H1 (cell line): ENCODE results near the gene GLRX3. TPM values are rescaled to one million over a fixed set of nuclear protein-coding genes. Genes with fewer than 3 reads are reported as not detected.

Experiments
- CTCF ChIA-PET: fragments of 300-600 bp; sonication (Branson Sonifier 250); formaldehyde crosslinking; loops from one replicate; lab custom pipeline; 2021; ENCODE audit not compliant: partially characterized antibody; lab: Charles Lee
- POLR2A ChIA-PET: fragments of 300-600 bp; sonication (Branson Sonifier 250); formaldehyde crosslinking; loops from one replicate; lab custom pipeline; 2021; ENCODE audit warnings: inconsistent platforms; ENCODE audit not compliant: partially characterized antibody; lab: Charles Lee
- DNase-seq, 2 experiments: peaks; one replicate each; pipeline versions ENCODE4 v3.0.0 to v3.0.0-alpha.2; 2010 to 2022; ENCODE audit warnings: low spot score in 2 of 2, low read depth in 1 of 2, mixed read lengths in 1 of 2
- FAIRE-seq: peaks from 2 replicates; lab custom pipeline; 2011; peaks lifted over from hg19 to GRCh38; lab: Jason Lieb, UNC
- H2AFZ ChIP-seq: 2 replicates; pipeline ENCODE4 v1.8.1; 2012; ENCODE audit warnings: low read length, inconsistent platforms
- H2AK5ac ChIP-seq: 2 replicates; pipeline ENCODE4 v1.6.1; 2013; ENCODE audit warnings: low read depth, low read length
- H2BK120ac ChIP-seq: replicated peaks from 2 replicates; pipeline ENCODE3; 2013; ENCODE audit warnings: low read depth, low read length, inconsistent platforms
- H2BK12ac ChIP-seq: 2 replicates; pipeline ENCODE4 v1.6.1; 2013; ENCODE audit warnings: low read depth, low read length
- H2BK15ac ChIP-seq: 2 replicates; pipeline ENCODE4 v1.6.1; 2013; ENCODE audit warnings: low read length
- H2BK20ac ChIP-seq: 2 replicates; pipeline ENCODE4 v1.6.1; 2013; ENCODE audit warnings: low read length
- H2BK5ac ChIP-seq: 2 replicates; pipeline ENCODE4 v1.6.1; 2013; ENCODE audit warnings: low read depth, low read length
- H3K14ac ChIP-seq: 2 replicates; pipeline ENCODE4 v1.6.1; 2013; ENCODE audit warnings: inconsistent platforms; ENCODE audit not compliant: insufficient read length
- H3K18ac ChIP-seq: 2 replicates; pipeline ENCODE4 v1.6.1; 2013; ENCODE audit warnings: low read length; ENCODE audit errors: extremely low read depth
- H3K23ac ChIP-seq: 2 replicates; pipeline ENCODE4 v1.6.1; 2013; ENCODE audit warnings: inconsistent platforms; ENCODE audit not compliant: insufficient read length
- H3K23me2 ChIP-seq: 2 replicates; pipeline ENCODE4 v1.6.1; 2013; ENCODE audit warnings: low read depth, low read length
- H3K27ac ChIP-seq: 2 replicates; pipeline ENCODE4 v1.6.1; 2011; ENCODE audit warnings: low read depth, low read length, inconsistent platforms
- H3K27me3 ChIP-seq, 4 experiments: replicated peaks in 1 of 4; 1 replicate in 1 of 4; 2 replicates in 3 of 4; pipeline versions ENCODE4 v1.6.1 to v1.8.1; 2011 to 2013; ENCODE audit warnings: low read length in 3 of 4, mild to moderate bottlenecking in 3 of 4, inconsistent platforms in 2 of 4, mixed read lengths in 2 of 4, moderate library complexity in 1 of 4; ENCODE audit not compliant: control insufficient read depth in 3 of 4, insufficient read depth in 3 of 4; ENCODE audit errors: extremely low read depth in 1 of 4
- H3K36me3 ChIP-seq, 4 experiments: 2 replicates each; pipeline versions ENCODE4 v1.6.1 to v1.8.1; 2011 to 2013; ENCODE audit warnings: mild to moderate bottlenecking in 4 of 4, low read length in 3 of 4, moderate library complexity in 2 of 4, control low read depth in 1 of 4, inconsistent platforms in 1 of 4; ENCODE audit not compliant: insufficient read depth in 4 of 4, control insufficient read depth in 2 of 4
- H3K4ac ChIP-seq: replicated peaks from 2 replicates; pipeline ENCODE3; 2013; ENCODE audit warnings: low read length, low read depth, mixed read lengths, inconsistent platforms; ENCODE audit not compliant: insufficient read length
- H3K4me1 ChIP-seq, 4 experiments: replicated peaks in 1 of 4; 1 replicate in 1 of 4; 2 replicates in 3 of 4; pipeline versions ENCODE4 v1.6.1 to v1.8.1; 2011 to 2013; ENCODE audit warnings: low read length in 3 of 4, inconsistent platforms in 2 of 4, mixed read lengths in 1 of 4; ENCODE audit not compliant: insufficient read depth in 4 of 4, control insufficient read depth in 3 of 4
- H3K4me2 ChIP-seq, 2 experiments: 2 replicates each; pipeline versions ENCODE4 v1.6.1 to v1.8.1; 2011 to 2013; ENCODE audit warnings: low read depth in 2 of 2, low read length in 2 of 2, control low read depth in 1 of 2, inconsistent platforms in 1 of 2, mild to moderate bottlenecking in 1 of 2; ENCODE audit not compliant: insufficient read depth in 1 of 2
- H3K4me3 ChIP-seq, 4 experiments: fragments of 200-600, 300-600 bp in 1 of 4; sonication (generic), shearing (Covaris generic), sonication (Bioruptor Twin) in 1 of 4; 2 replicates each; pipeline versions ENCODE4 v1.5.1 to v1.8.1; 2011 to 2016; ENCODE audit warnings: low read length in 4 of 4, low read depth in 3 of 4, control low read depth in 2 of 4, inconsistent platforms in 2 of 4, mild to moderate bottlenecking in 2 of 4, mixed read lengths in 1 of 4, moderate library complexity in 1 of 4; ENCODE audit not compliant: insufficient read depth in 2 of 4; ENCODE audit errors: extremely low read depth in 1 of 4
- H3K56ac ChIP-seq: replicated peaks from 2 replicates; pipeline ENCODE3; 2013; ENCODE audit warnings: low read depth, mild to moderate bottlenecking, mixed read lengths, low read length, inconsistent platforms; ENCODE audit not compliant: insufficient read length
- H3K79me1 ChIP-seq: 2 replicates; pipeline ENCODE4 v1.6.1; 2013; ENCODE audit warnings: low read depth, low read length, control low read depth
- H3K79me2 ChIP-seq, 2 experiments: 2 replicates each; pipeline versions ENCODE4 v1.6.1 to v1.8.1; 2012 to 2013; ENCODE audit warnings: low read length in 2 of 2, mild to moderate bottlenecking in 2 of 2, inconsistent platforms in 1 of 2; ENCODE audit not compliant: insufficient read depth in 2 of 2, control insufficient read depth in 1 of 2
- H3K9ac ChIP-seq, 4 experiments: replicated peaks in 1 of 4; 1 replicate in 1 of 4; 2 replicates in 3 of 4; pipeline versions ENCODE4 v1.6.1 to v1.8.1; 2011 to 2013; ENCODE audit warnings: low read depth in 3 of 4, low read length in 3 of 4, control low read depth in 2 of 4, mild to moderate bottlenecking in 2 of 4, moderate library complexity in 2 of 4, inconsistent platforms in 1 of 4; ENCODE audit errors: extremely low read depth in 1 of 4
- H3K9me3 ChIP-seq, 2 experiments: 2 replicates each; pipeline versions ENCODE4 v1.6.1 to v1.8.1; 2012 to 2013; ENCODE audit warnings: mild to moderate bottlenecking in 2 of 2, moderate library complexity in 2 of 2, control low read depth in 1 of 2, inconsistent platforms in 1 of 2, low read depth in 1 of 2, low read length in 1 of 2, mixed read lengths in 1 of 2; ENCODE audit not compliant: insufficient read depth in 2 of 2
- H4K20me1 ChIP-seq, 2 experiments: replicated peaks in 1 of 2; 2 replicates each; pipeline versions ENCODE3 to v1.8.1; 2011 to 2013; ENCODE audit warnings: inconsistent platforms in 2 of 2, low read length in 2 of 2, mild to moderate bottlenecking in 1 of 2; ENCODE audit not compliant: insufficient read depth in 2 of 2, control insufficient read depth in 1 of 2
- H4K5ac ChIP-seq: 2 replicates; pipeline ENCODE4 v1.6.1; 2013; ENCODE audit warnings: low read length, low read depth, mixed read lengths, inconsistent platforms; ENCODE audit not compliant: insufficient read length
- H4K8ac ChIP-seq: 2 replicates; pipeline ENCODE4 v1.8.0; 2013; ENCODE audit warnings: mild to moderate bottlenecking, moderate library complexity, low read length, inconsistent platforms; ENCODE audit not compliant: insufficient read depth; ENCODE audit errors: extremely low read depth
- H4K91ac ChIP-seq: replicated peaks from 2 replicates; pipeline ENCODE3; 2013; ENCODE audit warnings: low read length, mixed read lengths, inconsistent platforms; ENCODE audit not compliant: insufficient read length
- ATF2 ChIP-seq: IDR thresholded peaks from 2 replicates; pipeline ENCODE4 v1.6.1; 2012; ENCODE audit warnings: low read length, inconsistent platforms
- ATF3 ChIP-seq: IDR thresholded peaks from 2 replicates; pipeline ENCODE4 v1.6.1; 2011; ENCODE audit warnings: low read depth, mild to moderate bottlenecking, low read length; ENCODE audit not compliant: insufficient read depth
- POU5F1 ChIP-seq: IDR thresholded peaks from 2 replicates; pipeline ENCODE4 v1.6.1; 2011; ENCODE audit warnings: low read depth, mild to moderate bottlenecking, low read length, moderate library complexity
- TBP ChIP-seq: IDR thresholded peaks from 2 replicates; pipeline ENCODE4 v1.6.1; 2011; ENCODE audit warnings: low read depth, low read length, improper control_type of control experiment
- TEAD4 ChIP-seq: IDR thresholded peaks from 2 replicates; pipeline ENCODE4 v1.6.1; 2012; ENCODE audit warnings: low read depth, low read length, inconsistent platforms, mixed read lengths
- WGBS, 2 experiments: shearing (Covaris generic) in 1 of 2; methylation state at CpG; one replicate each; pipeline versions ENCODE4 v1.1.6 to v1.1.7; 2013 to 2015; ENCODE audit warnings: low lambda C conversion rate in 2 of 2, mixed read lengths in 2 of 2, inconsistent platforms in 1 of 2, low coverage in 1 of 2, missing lambda C conversion rate in 1 of 2; ENCODE audit not compliant: insufficient replicate concordance in 2 of 2, insufficient coverage in 1 of 2, insufficient read length in 1 of 2; ENCODE audit errors: extremely low coverage in 1 of 2, missing lambda C conversion rate in 1 of 2; 5-methylcytosine and 5-hydroxymethylcytosine counted together
- polyA plus RNA-seq, 7 experiments: library from polyadenylated mRNA; depleted of rRNA in 3 of 7; stranded (reverse) in 5 of 7; unstranded in 2 of 7; fragments of >200 nt in 5 of 7; fragments of 200-250 nt in 2 of 7; gene quantifications; 1 replicate in 5 of 7; 2 replicates in 1 of 7; 4 replicates in 1 of 7; pipeline versions ENCODE4 v1.2.1 to v1.2.3, GENCODE V29; 2011 to 2013; ENCODE audit warnings: missing spikeins in 2 of 7, mixed read lengths in 2 of 7
- total RNA-seq: library from RNA; stranded (reverse); fragmentation: NEBNext Ultra II Directional; extraction: Animal tissue kit (Norgen Biotek cat#: 25700); gene quantifications from 2 replicates; pipeline ENCODE4 v1.2.1, GENCODE V29; 2021

Gene GLRX3
- total and polyA plus RNA-seq, 2 of the 8 experiments (the other 6 are each of a cell fraction or from before 2014, with no cell fraction given) = 59.9 to 157 TPM

- TF ChIP-seq ATF2 (no peak), TEAD4 (no peak), ATF3 (no peak), POU5F1 (no peak), TBP (no peak)
Measured at GRCh38 chr10:130203626-130204025, 67.4 kb downstream of the GLRX3 start.

More at GRCh38 chr10:130203626-130204025, 67.4 kb downstream of the GLRX3 start:
- Histone ChIP-seq H3K4me3 (no peak overlapping the region), H3K9ac (no peak overlapping the region), H2BK15ac (no peak overlapping the region), H3K18ac (no peak overlapping the region), H3K27ac (no peak overlapping the region), H2BK12ac (no peak overlapping the region), H2AFZ (no peak overlapping the region), H3K4me1 (no peaks in the 10 kb centered on the region), H3K9me3 (no peaks in the 10 kb centered on the region), H3K14ac (no peak overlapping the region), H3K23me2 (peaks cover 8% of the 10 kb centered on the region; the same call in 1 of the 2 replicates), H2BK120ac (no peak overlapping the region), H3K4ac (no peak overlapping the region), H2BK20ac (no peak overlapping the region), H4K5ac (no peak overlapping the region), H3K79me1 (no peaks in the 10 kb centered on the region), H3K36me3 (no peaks in the 10 kb centered on the region), H4K91ac (no peak overlapping the region), H4K8ac (no peak overlapping the region), H2BK5ac (no peak overlapping the region), H4K20me1 (peaks cover 0 to 5% of the 10 kb centered on the region in 2 experiments), H2AK5ac (no peak overlapping the region), H3K27me3 (peaks cover 0 to 2% (median 0%) of the 10 kb centered on the region in 4 experiments; a peak in 1 of 7 replicates), H3K56ac (no peak overlapping the region), H3K23ac (no peak overlapping the region), H3K79me2 (no peaks in the 10 kb centered on the region), H3K4me2 (no peak overlapping the region)
- ChIA-PET CTCF (no interaction called here), POLR2A (no interaction called here)
- 94% methylated on average over 2 of the region's 18 CpGs; no CpG with 5 or more reads in 1 of the 2 experiments for WGBS, 2 experiments
- FAIRE-seq (no peak), DNase-seq (no peak)
